ENCODE results near the gene IRAK2. TPM values are rescaled to one million over a fixed set of nuclear protein-coding genes. Genes with fewer than 3 reads are reported as not detected.

IRAK2 gene
- total and polyA plus RNA-seq, 2 experiments from 2014 or later, result 1.1 to 2.1 TPM

GRCh38 chr3:10213156-10213792 is 48.6 kb downstream of the IRAK2 start:
- H3K9ac ChIP-seq, result no peak overlapping the region
- H3K79me2 ChIP-seq (ENCODE audit: insufficient read depth), result no peaks in the 10 kb centered on the region
- H2AFZ ChIP-seq, result no peak overlapping the region
- 77 to 78% methylated on average over 9 of the region's 9 CpGs for WGBS, 2 experiments (ENCODE audit: low coverage in 1 of 2, low lambda C conversion rate in 2 of 2, missing lambda C conversion rate in 2 of 2)
- DNase-seq, result no peak
- in situ Hi-C loops (cut with MboI), result no loop called here
- TF ChIP-seq EZH2phosphoT487 (IDR thresholded peaks at IDR 0.05; ENCODE audit: insufficient read depth, low read depth) (no peak), EZH2 (IDR thresholded peaks at IDR 0.05; ENCODE audit: insufficient read depth, poor library complexity, severe bottlenecking) (no peak)
- H3F3A ChIP-seq (ENCODE audit: insufficient read depth), result no peaks in the 10 kb centered on the region
- no peaks in the 10 kb centered on the region for H3K9me3 ChIP-seq (ENCODE audit: low read depth)
- H3K4me1 ChIP-seq (ENCODE audit: insufficient read depth), result no peaks in the 10 kb centered on the region
- no peaks in the 10 kb centered on the region for H3K9me2 ChIP-seq (ENCODE audit: insufficient read depth)
- H3K27me3 ChIP-seq (replicated peaks; ENCODE audit: insufficient read depth), result no peaks in the 10 kb centered on the region
- no peak overlapping the region for H3K4me2 ChIP-seq (ENCODE audit: unreplicated experiment)
- H4K20me1 ChIP-seq (ENCODE audit: insufficient read depth), result no peaks in the 10 kb centered on the region
- no peak overlapping the region for H3K4me3 ChIP-seq
- no peaks in the 10 kb centered on the region for H3K36me3 ChIP-seq (ENCODE audit: low read depth)
- no peak overlapping the region for H3K27ac ChIP-seq

GRCh38 chr3:10215578-10216368 is 51.1 kb downstream of the IRAK2 start:
- H2AFZ ChIP-seq, result no peak overlapping the region
- H3K9me2 ChIP-seq (ENCODE audit: insufficient read depth), result no peaks in the 10 kb centered on the region
- no peak for DNase-seq
- no peaks in the 10 kb centered on the region for H3F3A ChIP-seq (ENCODE audit: insufficient read depth)
- H3K79me2 ChIP-seq (ENCODE audit: insufficient read depth), result no peaks in the 10 kb centered on the region
- H4K20me1 ChIP-seq (ENCODE audit: insufficient read depth), result no peaks in the 10 kb centered on the region
- in situ Hi-C loops (cut with MboI), result no loop called here
- no peak overlapping the region for H3K9ac ChIP-seq
- TF ChIP-seq EZH2phosphoT487 (IDR thresholded peaks at IDR 0.05; ENCODE audit: insufficient read depth, low read depth) (no peak), EZH2 (IDR thresholded peaks at IDR 0.05; ENCODE audit: insufficient read depth, poor library complexity, severe bottlenecking) (no peak)
- WGBS, 2 experiments (ENCODE audit: low coverage in 1 of 2, low lambda C conversion rate in 2 of 2, missing lambda C conversion rate in 2 of 2), result 76 to 84% methylated on average over 6 of the region's 6 CpGs
- no peak overlapping the region for H3K4me3 ChIP-seq
- no peaks in the 10 kb centered on the region for H3K4me1 ChIP-seq (ENCODE audit: insufficient read depth)
- H3K4me2 ChIP-seq (ENCODE audit: unreplicated experiment), result no peak overlapping the region
- no peak overlapping the region for H3K27ac ChIP-seq
- no peaks in the 10 kb centered on the region for H3K27me3 ChIP-seq (replicated peaks; ENCODE audit: insufficient read depth)
- no peaks in the 10 kb centered on the region for H3K9me3 ChIP-seq (ENCODE audit: low read depth)
- no peaks in the 10 kb centered on the region for H3K36me3 ChIP-seq (ENCODE audit: low read depth)

GRCh38 chr3:10217359-10217758 is 52.6 kb downstream of the IRAK2 start:
- Histone ChIP-seq H2AFZ (no peak overlapping the region), H3K4me2 (ENCODE audit: unreplicated experiment) (no peak overlapping the region), H3K9me2 (ENCODE audit: insufficient read depth) (no peaks in the 10 kb centered on the region), H3K4me1 (ENCODE audit: insufficient read depth) (peaks cover 8% of the 10 kb centered on the region; the same call in 1 of the 2 replicates), H3K27ac (no peak overlapping the region), H3F3A (ENCODE audit: insufficient read depth) (0 out of 2 replicates have a peak, but pooled peaks cover 2% of the 10 kb centered on the region), H3K27me3 (replicated peaks; ENCODE audit: insufficient read depth) (no peaks in the 10 kb centered on the region), H4K20me1 (ENCODE audit: insufficient read depth) (no peaks in the 10 kb centered on the region), H3K9me3 (ENCODE audit: low read depth) (no peaks in the 10 kb centered on the region), H3K79me2 (ENCODE audit: insufficient read depth) (no peaks in the 10 kb centered on the region), H3K36me3 (ENCODE audit: low read depth) (no peaks in the 10 kb centered on the region), H3K9ac (no peak overlapping the region), H3K4me3 (no peak overlapping the region)
- no peak for DNase-seq
- 79 to 80% methylated on average over 3 of the region's 3 CpGs for WGBS, 2 experiments (ENCODE audit: low coverage in 1 of 2, low lambda C conversion rate in 2 of 2, missing lambda C conversion rate in 2 of 2)
- TF ChIP-seq EZH2phosphoT487 (IDR thresholded peaks at IDR 0.05; ENCODE audit: insufficient read depth, low read depth), result no peak
- no peak for TF ChIP-seq EZH2 (IDR thresholded peaks at IDR 0.05; ENCODE audit: insufficient read depth, poor library complexity, severe bottlenecking)
- in situ Hi-C loops (cut with MboI), result no loop called here

- no peaks in the 10 kb centered on the region for H3K9me3 ChIP-seq (ENCODE audit: low read depth)
- TF ChIP-seq EZH2 (IDR thresholded peaks at IDR 0.05; ENCODE audit: insufficient read depth, poor library complexity, severe bottlenecking) (no peak), EZH2phosphoT487 (IDR thresholded peaks at IDR 0.05; ENCODE audit: insufficient read depth, low read depth) (no peak)
- no peak overlapping the region for H3K4me2 ChIP-seq (ENCODE audit: unreplicated experiment)
- no peaks in the 10 kb centered on the region for H4K20me1 ChIP-seq (ENCODE audit: insufficient read depth)
- H3F3A ChIP-seq (ENCODE audit: insufficient read depth), result 0 out of 2 replicates have a peak, but pooled peaks cover 7% of the 10 kb centered on the region
- no peaks in the 10 kb centered on the region for H3K9me2 ChIP-seq (ENCODE audit: insufficient read depth)
- in situ Hi-C loops (cut with MboI), result no loop called here
- no peak for DNase-seq
- WGBS, 2 experiments (ENCODE audit: low coverage in 1 of 2, low lambda C conversion rate in 2 of 2, missing lambda C conversion rate in 2 of 2), result 80 to 83% methylated on average over 9 of the region's 9 CpGs
- peaks cover 12% of the 10 kb centered on the region; the same call in 1 of the 2 replicates for H3K4me1 ChIP-seq (ENCODE audit: insufficient read depth)
- no peak overlapping the region for H3K4me3 ChIP-seq
- no peaks in the 10 kb centered on the region for H3K27me3 ChIP-seq (replicated peaks; ENCODE audit: insufficient read depth)
- no peak overlapping the region for H2AFZ ChIP-seq
- no peak overlapping the region for H3K27ac ChIP-seq
- no peak overlapping the region for H3K9ac ChIP-seq
- H3K36me3 ChIP-seq (ENCODE audit: low read depth), result no peaks in the 10 kb centered on the region
- no peaks in the 10 kb centered on the region for H3K79me2 ChIP-seq (ENCODE audit: insufficient read depth)
Observed at GRCh38 chr3:10219737-10220136, 55.0 kb downstream of the IRAK2 start.
